Measurements from ENCODE around the gene TTC23L. TPM values are rescaled to one million over a fixed set of nuclear protein-coding genes. Genes with fewer than 3 reads are reported as not detected.
A peak's percentile ranks its signal among the peaks of the same experiment; 100 is the strongest.
"Not testable (repeated sequence)": the region's sequence is repeated elsewhere in the genome, so short reads cannot be mapped to it uniquely, and the experiment has no call there.

Gene TTC23L
- total RNA-seq, 1 experiment from 2014 or later: 1.9 TPM

- DNase-seq (ENCODE audit: low spot score) (no peak), ATAC-seq (no peak)
- peaks cover 25% of the 10 kb centered on the region for H3K4me1 Mint-ChIP-seq
- H3K36me3 Mint-ChIP-seq: peaks cover 32% of the 10 kb centered on the region
- TF ChIP-seq AR (CRISPR knock-in tag; IDR thresholded peaks at IDR 0.05) (no peak), ZNF121 (CRISPR knock-in tag; IDR thresholded peaks at IDR 0.05) (peak; percentile 64)
- peak overlapping the region; percentile 82 for H3K27ac Mint-ChIP-seq
- H3K27me3 Mint-ChIP-seq (ENCODE audit: low read depth): no peaks in the 10 kb centered on the region
- POLR2A ChIA-PET: no interaction called here
- CTCF ChIA-PET: interaction anchor here (1.2 to 2.1 kb wide), 2 partner anchors 11 to 443 kb away, joined by 4 to 7 read pairs; partner anchors contain the start of gene DNAJC21
- no peak overlapping the region for H3K4me3 Mint-ChIP-seq
- H3K9me3 Mint-ChIP-seq: no peaks in the 10 kb centered on the region
These were observed 79.1 kb downstream of the TTC23L start for GRCh38 chr5:34918025-34918424.

- TF ChIP-seq GABPB1 (CRISPR knock-in tag; IDR thresholded peaks at IDR 0.05): no peak
- peak; percentile 85 for TF ChIP-seq ZNF121 (CRISPR knock-in tag; IDR thresholded peaks at IDR 0.05)
- DNase-seq (ENCODE audit: low spot score) (no peak), ATAC-seq (no peak)
- no peaks in the 10 kb centered on the region for H3K9me3 Mint-ChIP-seq
- H3K4me1 Mint-ChIP-seq: peaks cover 19% of the 10 kb centered on the region
- ChIA-PET POLR2A (interaction anchor here (0.7 kb wide), 1 partner anchor 80 kb away, joined by 4 read pairs; the partner anchor contains the start of gene TTC23L), CTCF (interaction anchor here (0.7 kb wide), 1 partner anchor 912 kb away, joined by 4 read pairs; no protein-coding TSS in a partner anchor)
- peaks cover 41% of the 10 kb centered on the region for H3K36me3 Mint-ChIP-seq
- H3K4me3 Mint-ChIP-seq: no peak overlapping the region
- H3K27me3 Mint-ChIP-seq (ENCODE audit: low read depth): no peaks in the 10 kb centered on the region
- H3K27ac Mint-ChIP-seq: no peak overlapping the region
These were observed 80.1 kb downstream of the TTC23L start for GRCh38 chr5:34919077-34919476.

- H3K9me3 Mint-ChIP-seq; H3K4me1 Mint-ChIP-seq; ATAC-seq; H3K27ac Mint-ChIP-seq; DNase-seq (ENCODE audit: low spot score); H3K4me3 Mint-ChIP-seq; CTCF ChIA-PET; H3K27me3 Mint-ChIP-seq (ENCODE audit: low read depth): not testable (repeated sequence)
- POLR2A ChIA-PET: interaction anchor here (0.7 kb wide), 1 partner anchor 130 kb away, joined by 3 read pairs; no protein-coding TSS in a partner anchor
- peaks cover 60% of the 10 kb centered on the region for H3K36me3 Mint-ChIP-seq
These were observed 84.3 kb downstream of the TTC23L start for GRCh38 chr5:34923256-34923655.

GRCh38 chr5:34923694-34924461, 84.9 kb downstream of the TTC23L start:
- no peak for DNase-seq (ENCODE audit: low spot score)
- TF ChIP-seq ERG (CRISPR knock-in tag; IDR thresholded peaks at IDR 0.05) (no peak), FOXJ3 (CRISPR knock-in tag; IDR thresholded peaks at IDR 0.05; ENCODE audit: borderline replicate concordance) (no peak)
- Mint-ChIP-seq H3K27ac (peak overlapping the region; percentile 23; the same call in 1 of the 2 replicates), H3K9me3 (no peaks in the 10 kb centered on the region), H3K27me3 (ENCODE audit: low read depth) (no peaks in the 10 kb centered on the region), H3K36me3 (peaks cover 60% of the 10 kb centered on the region), H3K4me1 (peaks cover 2% of the 10 kb centered on the region; the same call in 1 of the 2 replicates), H3K4me3 (no peak overlapping the region)
- POLR2A ChIA-PET: no interaction called here
- ATAC-seq: no peak
- CTCF ChIA-PET: no interaction called here

- H3K36me3 Mint-ChIP-seq: peaks cover 60% of the 10 kb centered on the region
- ATAC-seq: no peak
- H3K9me3 Mint-ChIP-seq: no peaks in the 10 kb centered on the region
- H3K4me1 Mint-ChIP-seq: peaks cover 5% of the 10 kb centered on the region; the same call in 1 of the 2 replicates
- H3K27ac Mint-ChIP-seq: no peak overlapping the region
- CTCF ChIA-PET: no interaction called here
- TF ChIP-seq ZNF396 (CRISPR knock-in tag; IDR thresholded peaks at IDR 0.05; ENCODE audit: borderline replicate concordance): no peak
- TF ChIP-seq KAT7 (CRISPR knock-in tag; IDR thresholded peaks at IDR 0.05; ENCODE audit: borderline replicate concordance): no peak
- no peak for TF ChIP-seq MYBL2 (CRISPR knock-in tag; IDR thresholded peaks at IDR 0.05)
- H3K27me3 Mint-ChIP-seq (ENCODE audit: low read depth): no peaks in the 10 kb centered on the region
- POLR2A ChIA-PET: no interaction called here
- H3K4me3 Mint-ChIP-seq: no peak overlapping the region
- no peak for DNase-seq (ENCODE audit: low spot score)
These were observed 85.5 kb downstream of the TTC23L start for GRCh38 chr5:34924462-34924765.
